ENCODE measurements around the gene TUB.

TUB gene

GRCh38 chr11:8045839-8046238, 35.2 kb upstream of the TUB start:
- no peak for DNase-seq

DNA sequence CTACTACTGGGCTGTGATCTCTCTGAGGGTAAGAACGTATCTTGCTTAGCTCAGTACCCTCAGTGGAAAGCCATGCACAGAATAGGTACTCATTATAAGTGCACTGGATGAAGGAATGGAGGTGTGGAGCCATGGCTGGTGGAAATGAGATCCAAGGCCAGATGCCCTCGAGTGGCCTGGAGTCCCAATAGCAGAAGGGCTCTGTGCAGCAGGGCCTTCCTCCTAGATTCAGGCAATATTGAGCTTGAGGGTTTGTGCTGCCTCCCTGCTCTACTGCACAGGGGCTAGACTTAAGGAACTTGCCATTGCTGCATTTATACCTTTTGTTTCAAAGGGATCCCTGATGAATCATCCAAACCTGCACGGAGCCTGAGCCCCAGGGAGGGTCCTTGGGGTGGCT, 33.6 kb upstream of the TUB start:
- no peak for DNase-seq

DNA sequence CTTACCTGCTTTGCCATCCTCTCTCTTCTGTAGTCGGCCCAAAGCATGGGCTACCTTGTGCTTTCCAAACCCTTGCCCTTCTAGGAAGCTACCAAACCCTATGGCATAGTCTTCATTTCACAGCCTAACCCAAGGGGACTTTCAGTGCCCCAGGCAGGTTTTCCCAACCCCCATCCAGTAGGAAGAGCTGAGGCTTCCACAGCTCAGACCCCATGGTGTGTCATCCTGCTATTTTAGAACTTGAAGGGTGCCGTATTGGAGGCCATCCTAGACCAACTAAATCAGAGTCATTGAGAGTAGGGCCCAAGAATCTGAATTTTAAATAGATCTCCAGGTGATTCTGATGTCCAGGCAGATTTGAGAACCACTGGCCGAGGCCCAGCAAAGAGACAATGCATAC, 31.9 kb upstream of the TUB start:
- no peak for DNase-seq

- DNase-seq, result no peak
These were observed 25.7 kb upstream of the TUB start for GRCh38 chr11:8055091-8055835.

- DNase-seq, result no peak
These were observed 25.0 kb upstream of the TUB start for GRCh38 chr11:8055836-8056526.

DNA sequence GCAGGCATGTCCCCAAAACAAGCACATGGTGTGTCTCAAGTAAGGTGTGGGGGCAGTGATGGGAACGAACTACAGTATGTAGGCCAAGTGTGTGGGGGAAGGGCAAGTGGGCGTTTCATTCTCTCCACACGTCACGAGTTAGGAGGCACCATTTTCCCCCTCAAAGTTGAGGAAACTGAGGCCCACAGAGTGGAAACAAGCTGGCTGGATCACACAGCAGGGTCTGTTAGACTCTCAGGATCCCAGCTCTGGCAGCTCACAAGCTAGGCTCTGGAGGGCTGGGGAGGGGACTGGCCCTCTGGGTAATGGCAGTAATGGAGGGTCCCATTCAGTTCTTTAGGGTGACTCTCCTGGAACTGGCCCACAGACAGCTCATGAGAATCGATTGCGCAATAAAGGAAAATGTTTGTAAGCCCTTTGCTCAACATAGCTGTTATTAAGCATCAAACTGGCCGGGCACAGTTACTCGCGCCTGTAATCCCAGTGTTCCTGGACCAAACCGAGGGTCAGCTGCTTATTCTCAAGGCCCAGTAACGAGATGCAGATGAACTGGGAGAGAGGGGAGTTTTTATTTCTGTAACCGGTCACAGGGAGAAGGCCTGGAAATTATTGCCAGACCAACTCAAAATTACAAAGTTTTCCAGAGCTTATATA, 24.1 kb upstream of the TUB start:
- no peak for DNase-seq

DNA sequence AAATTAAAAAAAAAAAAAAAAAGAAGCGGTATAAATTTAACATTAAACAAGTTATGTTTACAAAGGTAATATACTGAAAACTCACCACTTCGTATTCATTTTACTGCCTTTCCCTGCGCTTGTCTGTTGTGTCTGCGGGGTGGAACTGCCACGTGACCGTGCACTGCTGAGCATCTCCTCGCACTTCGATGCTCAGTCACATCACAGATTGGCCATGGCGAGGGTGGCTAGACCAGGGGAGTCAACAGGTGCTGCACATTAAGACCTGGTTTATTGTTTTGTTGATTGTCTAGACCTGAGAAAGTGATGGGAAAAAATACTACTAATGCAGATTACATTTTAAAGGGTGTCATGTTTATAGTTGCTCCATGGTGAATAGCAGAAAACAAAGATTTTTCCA, 22.8 kb upstream of the TUB start:
- no peak for DNase-seq

DNA sequence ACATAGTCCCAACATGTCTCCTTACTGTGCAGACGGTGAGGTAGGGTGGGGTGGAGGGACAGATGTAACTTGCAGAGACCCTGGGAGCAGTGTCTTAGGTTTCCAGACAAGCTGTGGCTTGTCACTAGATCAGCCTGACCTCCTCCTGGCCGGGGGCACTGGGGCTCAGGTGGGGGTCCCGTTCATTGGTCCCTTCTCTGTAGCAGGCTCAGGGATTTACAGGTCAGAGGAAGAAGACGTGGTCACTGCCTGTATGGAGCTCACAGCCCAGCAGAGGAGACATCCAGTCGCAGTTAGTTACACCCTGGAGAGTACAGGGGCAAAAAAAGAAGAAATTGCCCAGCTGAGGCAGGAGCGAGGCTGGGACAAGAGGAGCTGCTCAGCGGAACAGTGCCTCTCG, 22.0 kb upstream of the TUB start:
- no peak for DNase-seq

DNA sequence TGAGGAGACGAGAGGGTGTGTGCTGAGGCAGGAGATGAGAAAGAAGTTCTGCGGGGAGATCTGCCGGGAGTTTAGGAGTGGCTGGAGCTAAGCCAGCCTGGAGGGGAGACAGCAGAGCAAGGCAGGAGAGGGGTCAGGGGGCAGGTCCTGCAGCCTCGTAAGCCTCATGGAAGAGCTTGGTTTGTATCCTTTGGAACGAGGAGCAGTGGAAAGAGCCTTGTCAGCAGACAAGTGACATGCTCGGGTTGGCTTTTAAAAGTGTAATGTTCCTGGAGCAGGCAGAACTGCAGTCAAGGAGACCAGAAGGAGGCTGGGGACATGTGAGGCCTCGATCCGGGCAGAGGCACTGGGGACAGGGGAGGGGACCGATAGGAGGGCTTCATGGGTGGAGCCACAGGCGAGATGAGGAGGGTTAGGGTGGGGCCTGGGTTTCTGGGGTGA, 21.4 kb upstream of the TUB start:
- DNase-seq, result no peak

GRCh38 chr11:8060146-8060719, 20.8 kb upstream of the TUB start:
- DNase-seq, result no peak

DNA sequence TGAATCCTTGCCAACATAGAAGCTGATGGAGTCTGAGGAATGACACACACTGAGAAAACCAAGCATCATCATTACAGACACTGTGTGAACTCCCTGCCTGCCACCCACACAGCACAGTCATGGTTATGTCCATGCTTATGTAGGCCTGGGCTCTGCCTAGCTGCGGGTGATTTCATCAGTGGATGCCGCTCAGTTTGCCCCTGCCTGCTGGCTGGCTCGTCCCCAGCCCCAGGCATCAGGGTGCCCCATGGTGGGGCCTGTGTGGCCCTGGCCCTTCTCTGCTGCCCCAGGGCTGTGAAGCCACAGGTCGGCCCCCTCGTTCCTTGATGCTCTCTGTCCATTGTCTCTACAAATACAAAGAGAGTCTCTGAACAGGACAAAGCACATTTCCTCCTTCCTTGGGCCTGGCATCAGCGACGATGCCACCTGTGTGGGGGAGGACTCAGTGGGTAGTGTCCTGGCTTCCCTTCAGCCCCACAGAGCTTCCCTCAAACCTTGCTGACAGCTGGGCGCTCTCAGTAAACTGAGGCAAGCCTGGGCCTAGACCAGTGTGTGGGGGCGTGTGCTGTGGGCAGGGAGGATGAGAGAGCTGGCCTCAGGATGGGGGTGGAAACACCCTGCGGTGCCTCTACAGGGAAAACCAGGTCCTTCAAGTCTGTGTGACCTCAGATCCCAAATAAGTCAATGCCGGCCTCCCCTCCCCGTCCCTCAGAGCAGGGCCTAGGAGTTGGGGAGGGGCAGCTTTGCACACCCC, 20.0 kb upstream of the TUB start:
- DNase-seq, result no peak

- DNase-seq, result no peak
These were observed 19.2 kb upstream of the TUB start for GRCh38 chr11:8061555-8062428.

- DNase-seq, result no peak
These were observed 18.2 kb upstream of the TUB start for GRCh38 chr11:8062781-8063257.

DNA sequence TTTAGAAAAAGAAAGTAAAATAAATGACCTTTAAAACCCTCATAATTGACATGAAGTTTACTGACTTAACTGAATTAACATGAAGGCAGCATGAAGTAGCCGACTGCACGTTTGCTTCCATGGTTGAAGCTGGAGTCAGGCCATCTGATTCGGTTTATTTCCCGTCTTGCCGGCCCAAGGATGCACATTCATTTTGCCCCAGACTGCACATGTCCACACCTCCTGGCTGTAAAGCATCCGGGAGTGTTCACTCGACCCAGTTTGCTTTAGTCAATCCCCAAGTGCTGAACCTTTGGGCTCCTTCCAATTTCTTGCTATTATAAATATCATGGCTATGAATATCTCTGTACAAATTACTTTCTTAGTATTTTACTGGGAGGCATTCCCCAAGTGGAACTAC, 17.7 kb upstream of the TUB start:
- DNase-seq, result no peak

GRCh38 chr11:8065031-8065430, 16.0 kb upstream of the TUB start:
- DNase-seq, result no peak

DNA sequence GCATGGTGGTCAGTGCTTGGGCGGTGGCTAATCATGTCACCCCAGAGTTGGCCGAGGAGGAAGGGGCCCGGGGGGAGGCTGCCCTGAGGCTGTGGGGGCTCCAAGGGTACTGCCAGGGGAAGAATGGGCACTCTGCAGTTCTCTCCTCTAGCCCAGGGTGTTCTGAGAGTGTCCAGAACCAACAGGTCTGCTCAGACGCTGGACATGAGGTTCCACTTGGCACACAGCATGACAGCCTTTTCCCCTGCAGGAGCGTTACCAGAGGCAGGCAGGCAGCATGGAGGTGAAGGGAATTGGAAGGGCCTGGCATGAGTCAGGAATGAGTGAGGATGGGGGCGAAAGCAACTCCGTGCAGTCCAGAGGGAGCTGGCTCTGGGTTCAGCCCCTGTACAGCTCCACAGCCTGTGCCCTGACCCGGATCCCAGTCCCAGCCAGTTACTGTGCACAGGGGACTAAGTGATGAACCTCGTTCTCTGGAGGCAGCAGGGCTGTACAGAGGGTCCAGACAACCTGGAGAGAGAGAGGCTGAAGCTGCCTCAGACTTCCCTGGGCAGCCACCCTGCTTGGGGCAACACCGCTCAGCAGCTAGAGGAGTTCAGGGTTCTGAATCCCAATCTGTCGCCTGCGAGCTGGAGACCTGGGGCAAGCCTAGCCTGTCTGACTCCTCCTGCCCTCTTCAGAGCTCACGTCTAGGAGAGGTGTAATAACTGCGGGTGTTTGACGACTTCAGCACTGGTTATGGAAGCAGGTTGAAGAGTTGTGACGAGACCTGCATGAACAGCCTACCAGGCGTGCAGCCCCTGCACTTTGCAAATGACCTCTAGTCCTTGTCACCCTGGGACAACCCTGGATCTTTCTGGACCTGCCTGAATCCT, 14.7 kb upstream of the TUB start:
- no peak for DNase-seq

GRCh38 chr11:8066911-8067455, 14.0 kb upstream of the TUB start:
- no peak for DNase-seq

- DNase-seq, result no peak
These were observed 13.5 kb upstream of the TUB start for GRCh38 chr11:8067567-8067928.

DNA sequence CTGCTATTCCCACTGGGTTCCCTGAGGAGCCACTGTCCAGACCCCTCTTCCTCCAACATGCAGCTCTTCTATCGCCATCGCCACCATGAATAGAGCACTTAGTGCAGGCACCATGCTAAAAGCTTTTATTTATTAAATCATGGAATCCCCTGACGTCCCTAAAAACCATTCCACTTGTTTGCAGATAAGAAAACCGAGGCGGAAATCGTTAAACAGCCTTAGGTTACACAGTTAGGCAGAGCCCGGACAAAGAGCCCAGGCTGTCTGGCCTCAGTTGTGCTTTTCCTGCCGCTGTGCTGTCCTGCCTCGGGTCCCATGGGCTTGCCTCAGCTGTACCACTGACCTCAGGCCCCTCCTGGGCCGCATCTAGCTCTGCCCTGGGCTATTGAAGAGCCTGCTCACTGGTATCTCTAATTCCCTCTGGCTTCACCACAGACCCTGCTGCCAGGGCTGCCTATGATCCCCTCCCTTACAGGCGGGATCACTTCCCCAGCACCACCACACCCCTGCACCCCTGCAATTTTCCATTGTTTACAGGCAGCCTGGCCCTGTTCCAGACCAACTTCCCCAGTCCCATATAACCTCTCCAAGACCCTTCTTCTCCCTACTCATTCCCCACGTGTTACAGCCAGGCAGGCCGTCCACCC, 13.0 kb upstream of the TUB start:
- DNase-seq, result no peak
